GM12872 (cell line): Measurements from ENCODE around the gene CDC42EP1.

ENCODE experiments used
- CTCF ChIP-seq: IDR thresholded peaks from 3 replicates; pipeline ENCODE4 v1.5.1; 2011; ENCODE audit warnings: low read depth, mild to moderate bottlenecking, low read length, moderate library complexity; ENCODE audit not compliant: insufficient read depth

Gene CDC42EP1

GRCh38 chr22:37604074-37604473, 43.8 kb downstream of the CDC42EP1 start:
- no peak for TF ChIP-seq CTCF

- no peak for TF ChIP-seq CTCF
Observed at GRCh38 chr22:37604875-37605274, 44.6 kb downstream of the CDC42EP1 start.

DNA sequence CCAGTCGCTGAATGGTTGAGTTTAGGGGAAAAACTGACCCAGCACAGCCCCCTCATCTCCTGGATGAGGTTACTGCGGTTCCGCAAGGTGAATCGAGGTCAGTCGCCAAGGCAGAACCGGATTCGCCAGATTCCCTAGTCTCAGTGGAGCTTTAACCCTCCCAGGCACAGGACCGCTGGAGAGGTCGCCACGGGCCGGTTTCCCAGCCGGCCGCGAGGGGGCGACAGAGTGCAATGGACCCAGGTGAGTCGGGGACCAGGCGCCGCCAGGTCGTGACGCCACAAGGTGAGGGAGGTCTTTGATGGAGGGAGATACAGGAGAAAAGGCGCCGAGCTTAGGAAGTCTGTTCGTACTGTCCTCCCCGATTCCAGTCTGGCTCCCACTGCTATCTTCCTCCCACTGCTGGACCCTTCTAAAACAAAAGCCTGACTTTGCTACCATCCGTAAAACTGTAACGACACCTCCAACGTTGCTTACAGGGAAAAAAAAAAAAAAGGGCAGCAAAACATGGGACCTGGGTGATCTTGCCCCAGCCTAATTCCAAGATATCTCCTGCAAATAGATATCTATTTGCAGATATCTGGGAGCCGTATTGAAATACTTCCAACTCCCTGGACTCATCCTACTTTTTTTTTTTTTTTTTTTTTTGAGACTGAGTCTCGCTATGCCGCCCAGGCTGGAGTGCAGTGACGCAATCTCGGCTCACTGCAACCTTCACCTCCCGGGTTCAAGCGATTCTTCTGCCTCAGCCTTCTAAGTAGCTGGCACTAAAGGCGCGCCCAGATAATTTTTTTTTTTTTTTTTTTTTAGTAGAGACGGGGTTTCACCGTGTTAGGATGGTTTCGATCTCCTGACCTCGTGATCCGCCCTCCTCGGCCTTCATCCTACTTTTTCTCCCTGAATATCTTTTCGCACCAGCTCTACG, 47.0 kb downstream of the CDC42EP1 start:
- TF ChIP-seq CTCF, result peak; percentile 99

DNA sequence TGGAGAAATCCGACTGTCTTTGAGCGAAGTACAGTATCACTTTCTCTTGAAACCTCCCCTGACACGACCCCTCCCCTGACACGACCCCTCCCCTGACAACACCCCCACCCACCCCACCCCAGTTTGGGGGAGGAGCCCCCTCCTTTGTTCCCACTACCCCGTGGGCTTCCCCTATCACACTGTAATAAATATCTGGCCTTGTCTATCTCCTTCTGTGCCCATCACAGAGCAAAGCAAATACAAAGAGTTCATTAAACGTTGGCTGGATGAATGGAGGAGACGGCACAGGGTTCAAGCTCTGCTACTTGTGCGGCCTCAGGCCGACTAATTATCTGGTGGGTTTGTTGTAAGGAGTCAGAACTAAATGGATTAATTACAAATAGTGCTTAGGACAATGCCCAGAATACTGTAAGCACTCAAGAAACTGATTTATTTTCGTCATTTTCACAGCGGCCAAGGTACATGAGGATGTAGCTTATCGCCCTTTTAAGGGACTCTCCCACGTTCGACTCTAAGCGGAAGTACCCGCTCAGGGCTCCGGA, 47.7 kb downstream of the CDC42EP1 start:
- TF ChIP-seq CTCF, result no peak

DNA sequence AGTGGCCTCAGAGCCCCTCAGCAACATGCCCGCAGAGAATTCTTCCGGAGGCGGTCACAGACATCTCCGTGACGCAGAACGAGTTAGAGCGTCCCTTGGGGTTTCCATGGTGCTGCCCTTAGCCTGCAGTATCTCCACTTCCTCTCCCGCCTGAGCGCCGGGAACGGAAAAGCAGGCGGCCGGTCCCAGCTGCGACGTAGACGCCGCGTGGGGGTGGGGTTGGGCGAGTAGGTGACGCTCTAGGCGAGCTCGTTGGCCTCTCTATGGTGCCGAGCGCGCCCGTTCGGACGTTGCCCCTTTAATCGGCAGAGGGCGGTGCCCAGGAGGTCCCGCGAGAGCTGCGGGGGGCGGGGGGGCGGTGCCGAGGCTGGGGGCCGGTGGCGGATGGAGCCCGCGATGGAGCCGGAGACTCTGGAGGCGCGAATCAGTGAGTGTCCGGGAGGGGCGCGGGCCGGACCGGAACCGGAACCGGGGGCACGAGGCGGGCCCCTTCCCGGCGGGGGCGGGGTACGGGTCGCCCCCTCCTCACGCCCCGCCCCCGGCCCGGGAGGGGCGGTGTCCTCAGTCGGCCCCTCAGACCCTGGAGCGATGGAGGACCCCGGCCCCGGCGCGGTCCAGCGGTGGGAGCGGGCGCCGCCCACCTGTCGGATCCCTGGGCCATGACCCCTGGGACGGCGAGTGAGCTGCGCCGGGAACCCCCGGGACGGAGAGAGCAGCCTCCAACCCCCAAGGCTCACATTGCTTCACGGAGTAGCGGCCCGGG, 48.4 kb downstream of the CDC42EP1 start, which contains the start of gene GGA1:
TSS of gene GGA1 (plus strand) at position 358 of the 763 bp plus-strand sequence. CDS start at position 385, 27 bp downstream.
- TF ChIP-seq CTCF, result no peak

DNA sequence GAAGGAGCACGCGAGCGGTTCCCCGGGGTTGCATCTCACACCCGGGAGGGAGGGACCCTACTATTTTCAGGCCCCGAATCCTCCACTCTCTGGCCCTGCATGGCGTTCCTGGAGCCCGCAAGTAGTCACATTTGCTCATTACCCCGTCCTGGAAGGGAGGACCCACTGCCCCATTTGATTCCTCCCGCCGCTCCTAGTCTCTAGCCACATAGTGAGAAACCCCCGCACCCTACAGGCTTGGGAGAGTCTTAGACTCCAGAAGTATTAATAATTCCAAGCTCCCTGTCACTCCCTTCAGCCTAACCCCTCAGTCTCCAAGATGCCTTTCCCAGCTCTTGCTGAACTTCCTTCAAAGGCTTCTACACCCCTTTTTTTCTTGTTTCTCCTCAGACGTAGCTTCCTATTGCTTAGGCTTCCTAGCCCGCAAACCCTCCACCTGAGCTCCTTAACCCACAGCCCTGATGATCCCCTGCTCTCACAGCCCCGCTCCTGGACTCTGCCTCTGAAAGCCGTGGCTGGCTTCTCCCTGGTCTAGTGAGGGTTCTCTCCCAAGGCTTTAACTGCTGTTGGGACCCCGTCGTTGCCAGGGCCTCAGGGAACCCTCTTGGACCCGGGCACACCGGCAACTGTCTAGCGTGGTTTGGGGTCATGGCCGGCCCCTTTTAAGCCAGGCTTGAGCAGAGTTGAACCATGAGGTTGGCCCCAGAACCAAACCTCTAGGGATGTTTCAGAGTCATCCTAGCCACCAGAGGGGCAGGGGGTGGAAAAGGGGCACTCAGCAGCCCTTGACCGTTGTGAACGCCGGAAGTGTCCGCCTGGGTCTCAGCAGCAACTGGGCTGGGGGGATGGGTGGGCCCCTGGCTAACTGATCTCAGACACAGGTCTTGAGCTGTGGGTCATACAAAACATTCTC, 49.2 kb downstream of the CDC42EP1 start:
- no peak for TF ChIP-seq CTCF
